Measurements from ENCODE around the gene LAS1L.
"Not testable (repeated sequence)": the region's sequence is repeated elsewhere in the genome, so short reads cannot be mapped to it uniquely, and the experiment has no call there.

LAS1L gene

GRCh38 chrX:65534450-65535292 is at the start of gene LAS1L:
Gene LAS1L, minus strand, starts transcription at chrX:65534787. Its CDS starts 72 bp downstream, at chrX:65534715.
- peak within 1 kb of the TSS; percentile 75 to 77 for H3K9ac ChIP-seq (ENCODE audit: low read depth in 1 of 2, low read length in 2 of 2)
- H3K36me3 ChIP-seq (ENCODE audit: control insufficient read depth in 2 of 2, insufficient read depth in 2 of 2, low read length in 2 of 2) = peaks cover 0 to 7% of the 10 kb centered on the region in 2 donors
- H3K27ac ChIP-seq (ENCODE audit: low read depth in 2 of 2, low read length in 2 of 2) = peak within 1 kb of the TSS; percentile 7 to 58
- H3K4me3 ChIP-seq (ENCODE audit: low read length in 2 of 2) = peak within 1 kb of the TSS; percentile 85 to 97
- H3K9me3 ChIP-seq (ENCODE audit: control insufficient read depth in 2 of 2, low read length in 2 of 2) = no peaks in the 10 kb centered on the region
- peaks cover 0 to 2% of the 10 kb centered on the region in 2 donors for H3K27me3 ChIP-seq (ENCODE audit: control insufficient read depth in 2 of 2, insufficient read depth in 2 of 2, low read length in 2 of 2)
- H3K4me1 ChIP-seq (ENCODE audit: control insufficient read depth in 2 of 2, insufficient read depth in 2 of 2, low read length in 2 of 2) = peaks cover 4 to 7% of the 10 kb centered on the region in 2 donors

GRCh38 chrX:65582450-65583082 is 48.0 kb upstream of the LAS1L start:
- H3K9me3 ChIP-seq (ENCODE audit: control insufficient read depth in 2 of 2, low read length in 2 of 2) = no peaks in the 10 kb centered on the region
- no peak overlapping the region for H3K9ac ChIP-seq (ENCODE audit: low read depth in 1 of 2, low read length in 2 of 2)
- no peaks in the 10 kb centered on the region for H3K4me1 ChIP-seq (ENCODE audit: control insufficient read depth in 2 of 2, insufficient read depth in 2 of 2, low read length in 2 of 2)
- no peaks in the 10 kb centered on the region for H3K36me3 ChIP-seq (ENCODE audit: control insufficient read depth in 2 of 2, insufficient read depth in 2 of 2, low read length in 2 of 2)
- no peak overlapping the region for H3K4me3 ChIP-seq (ENCODE audit: low read length in 2 of 2)
- no peaks in the 10 kb centered on the region for H3K27me3 ChIP-seq (ENCODE audit: control insufficient read depth in 2 of 2, insufficient read depth in 2 of 2, low read length in 2 of 2)
- no peak overlapping the region for H3K27ac ChIP-seq (ENCODE audit: low read depth in 2 of 2, low read length in 2 of 2)

DNA sequence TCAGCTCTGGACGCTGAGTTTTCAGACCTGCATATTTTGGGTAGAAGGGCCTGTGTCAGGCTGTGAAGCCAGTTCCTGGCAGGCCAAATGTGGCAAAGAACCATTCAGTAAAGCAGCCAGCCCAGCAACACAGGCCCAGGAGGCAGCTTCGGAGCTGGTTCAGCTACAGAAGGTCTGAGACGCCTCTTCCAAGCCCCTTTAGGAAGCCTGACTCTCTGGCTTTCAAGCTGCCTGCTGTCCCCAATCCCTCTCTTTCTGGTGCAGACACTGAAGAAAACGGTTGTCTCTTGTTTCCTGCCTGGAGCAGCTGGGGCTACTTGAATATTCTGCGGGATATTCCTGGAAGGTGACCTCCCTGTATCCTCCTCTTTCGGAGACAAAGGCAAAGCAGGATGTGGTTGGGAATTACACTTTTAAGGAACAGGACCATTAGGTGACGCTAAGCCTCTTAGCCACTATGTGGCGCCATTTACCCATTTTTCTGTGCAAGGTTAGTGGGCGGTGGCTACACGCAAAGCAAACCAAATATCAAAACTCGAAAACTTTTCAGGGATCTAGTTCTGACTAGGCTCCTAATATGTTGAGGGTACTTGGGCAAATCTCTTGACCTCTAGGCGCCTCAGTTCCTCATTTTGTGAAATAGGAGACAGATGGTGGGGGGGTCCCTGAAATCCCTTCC is 47.2 kb upstream of the LAS1L start:
- H3K36me3 ChIP-seq (ENCODE audit: control insufficient read depth in 2 of 2, insufficient read depth in 2 of 2, low read length in 2 of 2) = no peaks in the 10 kb centered on the region
- no peaks in the 10 kb centered on the region for H3K4me1 ChIP-seq (ENCODE audit: control insufficient read depth in 2 of 2, insufficient read depth in 2 of 2, low read length in 2 of 2)
- no peaks in the 10 kb centered on the region for H3K9me3 ChIP-seq (ENCODE audit: control insufficient read depth in 2 of 2, low read length in 2 of 2)
- H3K27me3 ChIP-seq (ENCODE audit: control insufficient read depth in 2 of 2, insufficient read depth in 2 of 2, low read length in 2 of 2) = no peaks in the 10 kb centered on the region
- no peak overlapping the region for H3K4me3 ChIP-seq (ENCODE audit: low read length in 2 of 2)
- no peak overlapping the region for H3K27ac ChIP-seq (ENCODE audit: low read depth in 2 of 2, low read length in 2 of 2)
- no peak overlapping the region for H3K9ac ChIP-seq (ENCODE audit: low read depth in 1 of 2, low read length in 2 of 2)

DNA sequence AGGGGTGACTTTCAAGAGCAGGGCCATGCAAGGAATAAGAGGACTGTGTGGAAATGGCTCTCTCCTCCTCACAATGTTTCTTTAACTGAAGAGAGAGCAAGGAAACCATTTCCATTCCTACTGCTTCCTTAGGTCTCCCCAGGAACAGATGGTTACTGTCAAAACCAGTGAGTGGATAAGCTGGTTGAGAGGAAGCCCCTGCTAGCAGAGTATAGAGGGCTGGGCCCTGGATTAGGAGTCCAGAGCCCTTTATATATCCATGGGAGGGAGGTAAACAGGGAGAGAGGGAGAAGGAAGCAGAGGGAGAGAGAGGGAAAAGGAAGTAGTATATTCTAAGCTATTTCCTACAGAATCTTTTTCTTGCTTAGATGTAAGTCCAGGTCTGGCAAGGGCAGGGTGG is 43.8 kb upstream of the LAS1L start:
- no peaks in the 10 kb centered on the region for H3K9me3 ChIP-seq (ENCODE audit: control insufficient read depth in 2 of 2, low read length in 2 of 2)
- no peaks in the 10 kb centered on the region for H3K4me1 ChIP-seq (ENCODE audit: control insufficient read depth in 2 of 2, insufficient read depth in 2 of 2, low read length in 2 of 2)
- H3K27ac ChIP-seq (ENCODE audit: low read depth in 2 of 2, low read length in 2 of 2) = no peak overlapping the region
- H3K9ac ChIP-seq (ENCODE audit: low read depth in 1 of 2, low read length in 2 of 2) = no peak overlapping the region
- H3K36me3 ChIP-seq (ENCODE audit: control insufficient read depth in 2 of 2, insufficient read depth in 2 of 2, low read length in 2 of 2) = no peaks in the 10 kb centered on the region
- no peak overlapping the region for H3K4me3 ChIP-seq (ENCODE audit: low read length in 2 of 2)
- peaks cover 0 to 2% of the 10 kb centered on the region in 2 donors for H3K27me3 ChIP-seq (ENCODE audit: control insufficient read depth in 2 of 2, insufficient read depth in 2 of 2, low read length in 2 of 2)

GRCh38 chrX:65576160-65576559 is 41.6 kb upstream of the LAS1L start:
- Histone ChIP-seq H3K27ac (ENCODE audit: low read depth in 2 of 2, low read length in 2 of 2) (no peak overlapping the region), H3K4me3 (ENCODE audit: low read length in 2 of 2) (no peak overlapping the region), H3K9me3 (ENCODE audit: control insufficient read depth in 2 of 2, low read length in 2 of 2) (no peaks in the 10 kb centered on the region), H3K36me3 (ENCODE audit: control insufficient read depth in 2 of 2, insufficient read depth in 2 of 2, low read length in 2 of 2) (no peaks in the 10 kb centered on the region), H3K27me3 (ENCODE audit: control insufficient read depth in 2 of 2, insufficient read depth in 2 of 2, low read length in 2 of 2) (peaks cover 2 to 3% of the 10 kb centered on the region in 2 donors), H3K4me1 (ENCODE audit: control insufficient read depth in 2 of 2, insufficient read depth in 2 of 2, low read length in 2 of 2) (no peaks in the 10 kb centered on the region), H3K9ac (ENCODE audit: low read depth in 1 of 2, low read length in 2 of 2) (no peak overlapping the region)

DNA sequence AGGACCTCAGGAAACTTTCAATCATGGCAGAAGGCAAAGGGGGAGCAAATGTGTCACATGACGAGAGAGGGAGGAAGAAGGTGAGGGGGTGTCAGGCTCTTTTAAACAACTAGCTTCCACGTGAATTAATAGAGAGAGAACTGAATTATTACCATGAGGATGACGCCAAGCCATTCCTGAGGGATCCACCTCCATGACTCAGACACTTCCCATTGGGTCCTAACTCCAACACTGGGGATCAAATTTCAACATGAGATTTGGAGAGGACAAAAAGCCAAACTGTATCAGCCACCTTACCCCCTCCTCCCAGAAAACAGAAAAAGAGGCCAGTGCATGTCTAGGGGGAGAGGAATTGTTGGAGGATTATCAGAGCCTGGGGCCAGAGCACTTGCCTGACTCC is 40.4 kb upstream of the LAS1L start:
- Histone ChIP-seq H3K4me1 (ENCODE audit: control insufficient read depth in 2 of 2, insufficient read depth in 2 of 2, low read length in 2 of 2) (no peaks in the 10 kb centered on the region), H3K9me3 (ENCODE audit: control insufficient read depth in 2 of 2, low read length in 2 of 2) (no peaks in the 10 kb centered on the region), H3K27ac (ENCODE audit: low read depth in 2 of 2, low read length in 2 of 2) (no peak overlapping the region), H3K36me3 (ENCODE audit: control insufficient read depth in 2 of 2, insufficient read depth in 2 of 2, low read length in 2 of 2) (no peaks in the 10 kb centered on the region), H3K4me3 (ENCODE audit: low read length in 2 of 2) (no peak overlapping the region), H3K27me3 (ENCODE audit: control insufficient read depth in 2 of 2, insufficient read depth in 2 of 2, low read length in 2 of 2) (peaks cover 3 to 4% of the 10 kb centered on the region in 2 donors), H3K9ac (ENCODE audit: low read depth in 1 of 2, low read length in 2 of 2) (no peak overlapping the region)

- H3K36me3 ChIP-seq (ENCODE audit: control insufficient read depth in 2 of 2, insufficient read depth in 2 of 2, low read length in 2 of 2) = no peaks in the 10 kb centered on the region
- no peak overlapping the region for H3K27ac ChIP-seq (ENCODE audit: low read depth in 2 of 2, low read length in 2 of 2)
- H3K27me3 ChIP-seq (ENCODE audit: control insufficient read depth in 2 of 2, insufficient read depth in 2 of 2, low read length in 2 of 2) = peaks cover 7 to 9% of the 10 kb centered on the region in 2 donors
- no peaks in the 10 kb centered on the region for H3K9me3 ChIP-seq (ENCODE audit: control insufficient read depth in 2 of 2, low read length in 2 of 2)
- H3K4me1 ChIP-seq (ENCODE audit: control insufficient read depth in 2 of 2, insufficient read depth in 2 of 2, low read length in 2 of 2) = no peaks in the 10 kb centered on the region
- H3K9ac ChIP-seq (ENCODE audit: low read depth in 1 of 2, low read length in 2 of 2) = no peak overlapping the region
- H3K4me3 ChIP-seq (ENCODE audit: low read length in 2 of 2) = no peak overlapping the region
These were observed 39.8 kb upstream of the LAS1L start for GRCh38 chrX:65574356-65574755.

GRCh38 chrX:65572971-65573370 is 38.4 kb upstream of the LAS1L start:
- no peak overlapping the region for H3K4me3 ChIP-seq (ENCODE audit: low read length in 2 of 2)
- no peaks in the 10 kb centered on the region for H3K4me1 ChIP-seq (ENCODE audit: control insufficient read depth in 2 of 2, insufficient read depth in 2 of 2, low read length in 2 of 2)
- no peak overlapping the region for H3K27ac ChIP-seq (ENCODE audit: low read depth in 2 of 2, low read length in 2 of 2)
- no peak overlapping the region for H3K9ac ChIP-seq (ENCODE audit: low read depth in 1 of 2, low read length in 2 of 2)
- H3K9me3 ChIP-seq (ENCODE audit: control insufficient read depth in 2 of 2, low read length in 2 of 2) = no peaks in the 10 kb centered on the region
- no peaks in the 10 kb centered on the region for H3K36me3 ChIP-seq (ENCODE audit: control insufficient read depth in 2 of 2, insufficient read depth in 2 of 2, low read length in 2 of 2)
- peaks cover 7 to 11% of the 10 kb centered on the region in 2 donors for H3K27me3 ChIP-seq (ENCODE audit: control insufficient read depth in 2 of 2, insufficient read depth in 2 of 2, low read length in 2 of 2)

- not testable (repeated sequence) for H3K36me3 ChIP-seq (ENCODE audit: control insufficient read depth in 2 of 2, insufficient read depth in 2 of 2, low read length in 2 of 2); H3K4me1 ChIP-seq (ENCODE audit: control insufficient read depth in 2 of 2, insufficient read depth in 2 of 2, low read length in 2 of 2); H3K27ac ChIP-seq (ENCODE audit: low read depth in 2 of 2, low read length in 2 of 2); H3K27me3 ChIP-seq (ENCODE audit: control insufficient read depth in 2 of 2, insufficient read depth in 2 of 2, low read length in 2 of 2); H3K4me3 ChIP-seq (ENCODE audit: low read length in 2 of 2); H3K9ac ChIP-seq (ENCODE audit: low read depth in 1 of 2, low read length in 2 of 2); H3K9me3 ChIP-seq (ENCODE audit: control insufficient read depth in 2 of 2, low read length in 2 of 2)
These were observed 28.3 kb upstream of the LAS1L start for GRCh38 chrX:65562850-65563249.
